SK-N-MC (cell line): Measurements from ENCODE around the gene MIPEP.

Source experiments
- DNase-seq: peaks from one replicate; pipeline ENCODE4 v3.0.0-alpha.2; 2011; ENCODE audit warnings: low read depth, low spot score
- H3K27ac ChIP-seq: fragments of 200-600 bp; sonication (generic); 2 replicates; pipeline ENCODE4 v1.5.1; 2016; ENCODE audit warnings: mixed run types
- H3K36me3 ChIP-seq: fragments of 200-600 bp; sonication (generic); 2 replicates; pipeline ENCODE4 v1.6.1; 2017; ENCODE audit warnings: antibody characterized with exemption, low read length, mixed read lengths; ENCODE audit not compliant: insufficient read depth
- H3K4me3 ChIP-seq: fragments of 200-600 bp; sonication (generic); 2 replicates; pipeline ENCODE4 v1.5.1; 2016
- H3K9ac ChIP-seq: fragments of 200-600 bp; sonication (generic); 2 replicates; pipeline ENCODE4 v1.8.0; 2017; ENCODE audit warnings: mixed run types, mixed read lengths; ENCODE audit not compliant: insufficient read length
- H3K9me3 ChIP-seq: fragments of 200-600 bp; sonication (generic); 2 replicates; pipeline ENCODE4 v1.6.1; 2017; ENCODE audit warnings: low read depth, mild to moderate bottlenecking, antibody characterized with exemption, low read length, moderate library complexity, mixed read lengths
- EZH2 ChIP-seq: fragments of 200-600 bp; sonication (generic); IDR thresholded peaks from one replicate; pipeline ENCODE4 v1.6.1; 2017; ENCODE audit warnings: antibody characterized with exemption
- FOXP2 ChIP-seq: optimal IDR thresholded peaks from 2 replicates; pipeline ENCODE3; 2011; ENCODE audit warnings: mild to moderate bottlenecking, moderate library complexity; ENCODE audit not compliant: insufficient read depth; ENCODE audit errors: extremely low read length, control extremely low read depth
- POLR2AphosphoS5 ChIP-seq: IDR thresholded peaks from 2 replicates; pipeline ENCODE4 v1.6.1; 2012; ENCODE audit warnings: mild to moderate bottlenecking, low read depth, low read length, borderline replicate concordance

Gene MIPEP

DNA sequence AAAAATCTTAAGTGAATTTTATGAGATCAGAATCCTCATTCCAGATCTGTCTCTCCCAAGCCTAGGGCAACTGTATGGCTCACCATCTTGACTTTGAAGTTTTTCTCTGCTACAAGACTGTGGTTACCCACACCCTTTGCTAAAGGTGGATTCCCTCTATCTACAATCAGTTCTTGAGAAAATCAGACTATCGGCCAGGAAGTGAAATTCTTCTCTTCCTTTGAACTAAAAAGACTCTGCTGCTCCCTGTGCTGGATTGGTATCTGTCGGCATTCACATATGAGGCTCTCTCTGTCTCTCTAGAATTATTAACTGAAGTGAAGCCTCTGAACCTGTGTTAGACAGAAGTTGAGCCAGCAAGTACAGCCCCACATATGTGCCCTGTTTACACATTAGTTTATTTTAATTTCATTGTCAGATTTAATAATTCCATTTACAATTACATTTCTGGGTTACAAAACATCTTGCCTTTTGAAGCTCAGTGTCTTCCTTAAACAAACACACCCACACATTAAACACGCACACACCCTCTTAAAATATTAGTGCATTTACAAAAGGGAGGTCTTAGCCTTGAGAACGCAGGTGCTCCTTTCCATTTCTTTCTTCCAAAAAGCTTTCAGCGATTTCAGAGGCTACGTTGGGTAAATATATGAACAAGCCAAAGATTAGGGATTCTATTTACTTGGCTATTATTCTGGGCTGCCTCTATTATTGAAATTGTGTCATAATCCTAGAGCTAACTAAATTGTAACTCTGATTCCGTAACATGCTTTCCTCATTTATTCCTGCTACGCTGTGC is 145.7 kb downstream of the MIPEP start:
- Histone ChIP-seq H3K36me3 (no peaks in the 10 kb centered on the region), H3K4me3 (no peak overlapping the region), H3K9me3 (no peaks in the 10 kb centered on the region), H3K9ac (no peak overlapping the region), H3K27ac (no peak overlapping the region)
- no peak for DNase-seq
- TF ChIP-seq EZH2 (no peak), POLR2AphosphoS5 (no peak), FOXP2 (no peak)

- Histone ChIP-seq H3K27ac (no peak overlapping the region), H3K9me3 (no peaks in the 10 kb centered on the region), H3K4me3 (no peak overlapping the region), H3K36me3 (no peaks in the 10 kb centered on the region), H3K9ac (no peak overlapping the region)
- DNase-seq: no peak
- TF ChIP-seq FOXP2 (no peak), EZH2 (no peak), POLR2AphosphoS5 (no peak)
These were observed 147.2 kb downstream of the MIPEP start for GRCh38 chr13:23741879-23742510.

- H3K27ac ChIP-seq: no peak overlapping the region
These were observed 149.2 kb downstream of the MIPEP start for GRCh38 chr13:23740002-23740401.

GRCh38 chr13:23739596-23739995 is 149.6 kb downstream of the MIPEP start:
- TF ChIP-seq FOXP2 (no peak), EZH2 (no peak)
- H3K27ac ChIP-seq: no peak overlapping the region
- no peak overlapping the region for H3K4me3 ChIP-seq
- H3K9me3 ChIP-seq: no peaks in the 10 kb centered on the region
- H3K36me3 ChIP-seq: no peaks in the 10 kb centered on the region
- H3K9ac ChIP-seq: no peak overlapping the region
- DNase-seq: no peak

More at GRCh38 chr13:23740002-23740401, 149.2 kb downstream of the MIPEP start:
- Histone ChIP-seq H3K9me3 (no peaks in the 10 kb centered on the region), H3K36me3 (no peaks in the 10 kb centered on the region), H3K9ac (no peak overlapping the region), H3K4me3 (no peak overlapping the region)
- TF ChIP-seq FOXP2 (no peak), POLR2AphosphoS5 (no peak), EZH2 (no peak)
- DNase-seq: no peak

- TF ChIP-seq POLR2AphosphoS5 (no peak), FOXP2 (no peak), EZH2 (no peak)
- Histone ChIP-seq H3K9me3 (no peaks in the 10 kb centered on the region), H3K27ac (no peak overlapping the region), H3K4me3 (no peak overlapping the region), H3K9ac (no peak overlapping the region), H3K36me3 (no peaks in the 10 kb centered on the region)
- DNase-seq: no peak
These were observed 152.7 kb downstream of the MIPEP start for GRCh38 chr13:23736541-23736940.

DNA sequence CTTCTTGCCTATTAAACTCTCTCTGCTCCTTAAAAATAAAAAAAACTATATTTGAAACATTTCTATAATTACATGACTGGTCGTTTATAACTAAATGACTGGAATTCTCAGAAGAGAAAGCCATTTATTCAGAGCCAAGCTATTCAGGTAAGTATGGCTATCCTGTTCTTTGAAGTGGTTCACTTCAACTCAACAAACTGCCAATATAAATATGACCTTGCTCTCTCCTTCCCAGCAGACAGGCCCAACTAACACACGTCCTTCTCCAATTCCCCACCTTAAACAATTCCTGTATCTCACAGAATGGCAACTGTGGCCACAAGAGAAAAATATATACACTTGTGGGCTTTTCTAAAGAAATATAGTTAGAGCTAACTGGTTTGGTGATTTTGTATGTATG is 153.9 kb downstream of the MIPEP start:
- Histone ChIP-seq H3K9ac (no peak overlapping the region), H3K36me3 (no peaks in the 10 kb centered on the region), H3K4me3 (no peak overlapping the region), H3K27ac (no peak overlapping the region), H3K9me3 (no peaks in the 10 kb centered on the region)
- TF ChIP-seq EZH2 (no peak), FOXP2 (no peak), POLR2AphosphoS5 (no peak)
- no peak for DNase-seq

DNA sequence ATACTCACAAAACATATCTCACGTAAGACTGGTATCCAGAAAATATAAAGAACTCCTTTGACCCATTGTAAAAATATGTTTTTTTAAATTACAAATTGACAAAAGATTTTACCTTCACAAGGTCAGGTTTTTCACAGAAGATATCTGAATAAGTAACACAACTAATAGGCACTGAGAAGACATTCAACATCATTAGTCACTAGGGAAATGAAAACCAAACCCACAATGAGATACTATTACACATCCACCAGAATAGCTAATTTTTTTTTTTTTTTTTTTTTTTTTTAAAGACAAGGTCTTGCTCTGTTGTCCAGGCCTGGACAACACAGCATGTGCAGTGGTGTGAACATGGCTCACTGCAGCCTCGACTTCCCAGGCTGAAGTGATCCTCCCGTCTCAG is 157.5 kb downstream of the MIPEP start:
- TF ChIP-seq FOXP2: no peak
- TF ChIP-seq EZH2: no peak
- TF ChIP-seq POLR2AphosphoS5: no peak
- no peak overlapping the region for H3K27ac ChIP-seq
- no peaks in the 10 kb centered on the region for H3K9me3 ChIP-seq
- no peak for DNase-seq
- H3K4me3 ChIP-seq: no peak overlapping the region
- H3K9ac ChIP-seq: no peak overlapping the region
- no peaks in the 10 kb centered on the region for H3K36me3 ChIP-seq

DNA sequence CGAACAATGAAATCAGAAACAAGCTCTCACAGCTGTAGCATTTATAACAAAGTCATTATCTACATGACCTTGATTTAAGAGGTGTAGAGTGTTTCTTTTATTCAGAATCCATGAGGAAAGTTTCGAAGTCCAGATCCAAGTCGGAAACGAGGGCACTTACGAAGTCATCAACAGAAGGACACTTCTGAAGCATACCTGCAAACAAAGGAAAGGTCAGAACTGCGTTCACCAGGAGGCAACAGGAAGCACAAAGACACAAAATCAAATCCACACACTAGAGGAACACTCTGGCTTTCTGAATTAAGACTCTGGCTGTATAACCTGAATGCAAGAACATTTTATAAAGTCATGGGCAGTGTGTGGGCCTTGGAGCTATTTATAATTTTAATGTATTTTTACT is 158.9 kb downstream of the MIPEP start:
- no peak for TF ChIP-seq POLR2AphosphoS5
- TF ChIP-seq FOXP2: no peak
- TF ChIP-seq EZH2: no peak
- Histone ChIP-seq H3K4me3 (no peak overlapping the region), H3K36me3 (no peaks in the 10 kb centered on the region), H3K9me3 (no peaks in the 10 kb centered on the region), H3K27ac (no peak overlapping the region), H3K9ac (no peak overlapping the region)
- DNase-seq: no peak

GRCh38 chr13:23729531-23729930 is 159.7 kb downstream of the MIPEP start:
- H3K9ac ChIP-seq: no peak overlapping the region
- no peaks in the 10 kb centered on the region for H3K36me3 ChIP-seq
- H3K9me3 ChIP-seq: no peaks in the 10 kb centered on the region
- no peak overlapping the region for H3K27ac ChIP-seq
- no peak for DNase-seq
- H3K4me3 ChIP-seq: no peak overlapping the region
- no peak for TF ChIP-seq FOXP2
- TF ChIP-seq EZH2: no peak
- TF ChIP-seq POLR2AphosphoS5: no peak
